Activated CD4-positive, alpha-beta T cell treated with anti-CD3 and anti-CD28 coated beads for 24 hours (primary cell): ENCODE data around the gene ZNF853.
"Not testable (repeated sequence)": the region's sequence is repeated elsewhere in the genome, so short reads cannot be mapped to it uniquely, and the experiment has no call there.

Experiments used
- DNase-seq, 2 donors: peaks; one replicate each; pipeline ENCODE4 v3.0.0-alpha.2; 2020; ENCODE audit warnings: low read depth in 2 of 2

Gene ZNF853

DNA sequence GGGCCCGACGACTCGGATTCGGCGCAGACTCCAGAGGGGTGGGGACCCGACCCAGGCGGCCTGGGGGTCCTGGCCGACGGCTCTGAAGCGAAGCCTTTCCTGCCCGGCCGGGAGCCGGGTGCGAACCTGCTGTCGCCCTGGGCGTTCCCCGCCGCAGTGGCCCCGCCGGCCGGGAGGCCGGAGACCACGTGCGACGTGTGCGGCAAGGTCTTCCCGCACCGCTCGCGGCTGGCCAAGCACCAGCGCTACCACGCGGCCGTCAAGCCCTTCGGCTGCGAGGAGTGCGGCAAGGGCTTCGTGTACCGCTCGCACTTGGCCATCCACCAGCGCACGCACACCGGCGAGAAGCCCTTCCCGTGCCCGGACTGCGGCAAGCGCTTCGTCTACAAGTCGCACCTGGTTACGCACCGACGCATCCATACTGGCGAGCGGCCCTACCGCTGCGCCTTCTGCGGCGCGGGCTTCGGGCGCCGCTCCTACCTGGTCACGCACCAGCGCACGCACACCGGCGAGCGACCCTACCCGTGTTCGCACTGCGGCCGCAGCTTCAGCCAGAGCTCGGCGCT, 37.1 kb downstream of the ZNF853 start:
- DNase-seq = no peak

GRCh38 chr7:6653071-6654003, 37.9 kb downstream of the ZNF853 start:
- no peak for DNase-seq

GRCh38 chr7:6654113-6654841, 38.9 kb downstream of the ZNF853 start:
- no peak for DNase-seq

DNA sequence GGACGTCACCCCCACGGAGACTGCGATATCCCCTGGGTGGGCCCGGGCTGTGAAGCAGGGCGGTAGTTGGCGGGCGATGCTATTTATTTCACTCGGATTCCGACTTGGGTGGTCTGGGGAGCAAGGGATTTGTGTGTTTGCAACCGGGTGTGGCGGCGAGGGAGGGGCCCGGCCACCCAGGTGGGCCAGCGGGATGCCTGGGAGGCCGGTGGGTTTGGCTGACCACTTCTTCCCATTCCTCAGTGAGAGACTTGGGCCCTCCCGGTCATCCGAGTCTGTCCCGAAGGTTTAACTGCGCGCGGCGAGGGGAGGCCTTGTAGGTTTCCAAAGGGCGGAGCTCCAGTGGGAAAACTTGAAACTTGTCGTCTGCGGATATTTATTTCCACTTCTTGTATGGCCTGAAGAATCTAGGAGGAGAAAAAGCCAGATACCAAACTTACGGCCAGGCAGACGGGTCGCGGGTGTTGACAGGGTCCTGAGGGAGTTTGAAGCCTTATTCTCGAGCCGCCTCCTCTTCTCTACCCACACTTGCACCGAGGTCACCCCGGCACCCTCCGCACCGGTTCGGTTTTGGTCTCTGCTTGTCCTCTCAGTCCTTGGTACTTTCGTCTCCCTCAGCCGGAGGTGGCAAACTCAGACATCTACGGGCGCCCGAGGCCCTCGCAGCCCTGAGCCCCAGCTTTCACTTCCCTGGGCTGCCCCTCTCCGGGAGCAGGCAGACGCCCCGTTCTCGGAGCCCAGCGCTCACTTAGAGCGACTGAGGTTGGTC, 39.6 kb downstream of the ZNF853 start:
- DNase-seq = no peak

GRCh38 chr7:6655636-6656385, 40.4 kb downstream of the ZNF853 start:
- no peak for DNase-seq

DNA sequence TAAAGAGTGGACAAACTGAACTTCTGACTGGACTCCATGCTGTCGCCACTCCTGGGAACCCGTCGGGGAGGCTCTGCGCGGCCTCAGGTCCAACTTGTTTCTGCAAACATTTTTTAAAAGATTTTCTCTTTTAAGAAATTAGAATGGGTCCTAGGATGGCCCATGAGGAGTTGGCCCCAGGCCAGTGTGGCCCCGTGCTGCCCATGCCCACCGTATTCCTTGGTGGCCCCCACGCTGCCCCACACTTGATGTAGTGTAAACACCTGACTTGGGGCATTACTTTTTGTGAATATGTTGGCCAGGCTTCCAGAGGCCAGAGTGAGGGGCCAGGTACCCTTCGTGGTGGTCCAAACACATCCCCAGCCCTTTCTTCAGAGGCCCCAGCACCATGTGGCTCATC, 41.0 kb downstream of the ZNF853 start:
- DNase-seq = no peak

GRCh38 chr7:6658618-6659345, 43.4 kb downstream of the ZNF853 start:
- no peak for DNase-seq

DNA sequence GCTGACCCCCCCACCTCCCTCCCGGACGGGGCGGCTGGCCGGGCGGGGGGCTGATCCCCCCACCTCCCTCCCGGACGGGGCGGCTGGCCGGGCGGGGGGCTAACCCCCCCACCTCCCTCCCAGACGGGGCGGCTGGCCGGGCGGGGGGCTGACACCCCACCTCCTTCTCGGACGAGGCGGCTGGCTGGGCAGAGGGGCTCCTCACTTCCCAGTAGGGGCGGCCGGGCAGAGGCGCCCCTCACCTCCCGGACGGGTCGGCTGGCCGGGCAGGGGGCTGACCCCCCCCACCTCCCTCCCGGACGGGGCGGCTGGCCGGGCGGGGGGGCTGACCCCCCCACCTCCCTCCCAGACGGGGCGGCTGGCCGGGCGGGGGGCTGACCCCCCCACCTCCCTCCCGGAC, 55.4 kb downstream of the ZNF853 start:
- not testable (repeated sequence) for DNase-seq
